Activated naive CD8-positive, alpha-beta T cell treated with anti-CD3 and anti-CD28 coated beads, Interleukin-2, amount 10 ng/mL, durations not matched to agents 7 days and 5 days (primary cell): ENCODE data around the gene GON4L. TPM values are rescaled to one million over a fixed set of nuclear protein-coding genes. Genes with fewer than 3 reads are reported as not detected.
"Not testable (repeated sequence)": the region's sequence is repeated elsewhere in the genome, so short reads cannot be mapped to it uniquely, and the experiment has no call there.

ENCODE experiments used
- ATAC-seq: fragments of 150-1000 bp; cut with Tn5 transposase; one replicate; pipeline ENCODE4 v1.10.0; 2021; ENCODE audit warnings: low read depth, moderate library complexity
- POLR2A ChIA-PET: fragments of 350-600 bp; sonication (Branson Sonifier 250); formaldehyde crosslinking; loops from one replicate; lab custom pipeline; 2021; ENCODE audit warnings: antibody characterized with exemption; lab: Charles Lee
- DNase-seq: peaks from one replicate; pipeline ENCODE4 v3.0.0; 2021
- H3K27ac Mint-ChIP-seq: one replicate; pipeline ENCODE4 v1.8.0; 2022; ENCODE audit warnings: mild to moderate bottlenecking, mixed read lengths
- H3K27me3 Mint-ChIP-seq: one replicate; pipeline ENCODE4 v1.8.0; 2022; ENCODE audit warnings: mild to moderate bottlenecking, moderate library complexity, mixed read lengths
- H3K36me3 Mint-ChIP-seq: one replicate; pipeline ENCODE4 v1.8.0; 2021; ENCODE audit warnings: mild to moderate bottlenecking, mixed read lengths
- H3K4me1 Mint-ChIP-seq: one replicate; pipeline ENCODE4 v1.8.0; 2021; ENCODE audit warnings: mixed read lengths
- H3K4me3 Mint-ChIP-seq: one replicate; pipeline ENCODE4 v1.8.0; 2022; ENCODE audit warnings: mild to moderate bottlenecking, moderate library complexity, mixed read lengths
- H3K9me3 Mint-ChIP-seq: one replicate; pipeline ENCODE4 v1.8.0; 2021; ENCODE audit warnings: mixed read lengths
- total RNA-seq, 2 experiments: library from RNA; stranded (reverse); gene quantifications; one replicate each; pipeline ENCODE4 v1.2.3, GENCODE V29; 2021

GON4L gene
- total RNA-seq, 2 experiments from 2014 or later, result 92.4 to 94.4 TPM

GRCh38 chr1:155745284-155746228 is 111.5 kb downstream of the GON4L start:
- Mint-ChIP-seq H3K27ac (peak overlapping the region; percentile 93), H3K4me3 (peak overlapping the region; percentile 93)
- not testable (repeated sequence) for H3K27me3 Mint-ChIP-seq, H3K36me3 Mint-ChIP-seq, H3K9me3 Mint-ChIP-seq, H3K4me1 Mint-ChIP-seq
- peak; percentile 95 for ATAC-seq
- DNase-seq, result peak; percentile 89
- POLR2A ChIA-PET, result interaction anchor here (0.6 to 1.4 kb wide), 5 partner anchors 12 to 552 kb away, joined by 3 to 5 read pairs (median 3); partner anchors contain the start of genes GON4L and SYT11

DNA sequence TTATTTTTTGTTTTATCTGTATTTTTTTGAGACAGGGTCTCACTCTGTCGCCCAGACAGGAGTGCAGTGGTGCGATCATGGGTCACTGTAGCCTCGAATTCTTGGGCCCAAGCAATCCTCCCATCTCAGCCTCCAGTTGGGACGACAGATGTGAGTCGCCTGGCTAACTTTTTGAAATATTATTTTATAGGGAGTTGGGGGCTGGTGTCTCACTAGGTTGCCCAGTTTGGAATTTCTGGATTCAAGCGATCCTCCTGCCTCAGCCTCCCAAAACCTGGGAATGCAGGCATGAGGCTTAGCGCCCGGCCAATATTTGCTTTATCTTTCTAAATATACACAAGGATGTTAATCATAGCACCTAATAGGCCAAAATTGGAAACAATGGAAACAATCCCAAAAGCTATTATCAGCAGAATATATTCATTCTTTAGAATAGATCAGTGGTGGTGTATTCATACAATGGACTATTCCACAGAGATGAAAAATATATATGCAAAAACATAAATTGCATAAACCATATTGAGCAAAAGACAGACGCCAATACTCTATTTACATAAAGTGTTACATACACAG is 112.2 kb downstream of the GON4L start:
- no peak for ATAC-seq
- DNase-seq, result no peak
- no peaks in the 10 kb centered on the region for H3K27me3 Mint-ChIP-seq
- peaks cover 2% of the 10 kb centered on the region for H3K36me3 Mint-ChIP-seq
- peaks cover 5% of the 10 kb centered on the region for H3K4me1 Mint-ChIP-seq
- H3K27ac Mint-ChIP-seq, result peak overlapping the region; percentile 93
- peak overlapping the region; percentile 93 for H3K4me3 Mint-ChIP-seq
- H3K9me3 Mint-ChIP-seq, result no peaks in the 10 kb centered on the region
- POLR2A ChIA-PET, result interaction anchor here (0.6 to 1.4 kb wide), 6 partner anchors 11 to 552 kb away, joined by 3 to 4 read pairs (median 3); partner anchors contain the start of genes GON4L and SYT11

DNA sequence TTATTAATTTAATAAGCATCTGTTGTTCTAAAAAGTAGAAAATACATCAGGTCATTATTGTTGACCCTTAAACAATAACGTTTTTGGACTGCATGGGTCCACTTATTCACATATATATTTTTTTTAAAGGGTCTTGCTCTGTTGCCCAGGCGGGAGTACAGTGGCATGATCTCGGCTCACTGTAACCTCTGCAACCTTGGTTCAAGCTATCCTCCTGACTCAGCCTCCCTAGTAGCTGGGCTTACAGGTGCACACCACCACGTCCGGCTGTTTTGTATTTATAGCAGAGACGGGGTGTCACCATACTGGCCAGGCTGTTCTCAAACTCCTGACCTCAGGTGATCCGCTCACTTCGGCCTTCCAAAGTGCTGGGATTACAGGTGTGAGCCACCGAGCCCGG is 115.1 kb downstream of the GON4L start:
- peaks cover 12% of the 10 kb centered on the region for H3K36me3 Mint-ChIP-seq
- POLR2A ChIA-PET, result no interaction called here
- H3K4me3 Mint-ChIP-seq, result no peak overlapping the region
- no peaks in the 10 kb centered on the region for H3K27me3 Mint-ChIP-seq
- no peak for DNase-seq
- no peaks in the 10 kb centered on the region for H3K9me3 Mint-ChIP-seq
- ATAC-seq, result no peak
- peaks cover 3% of the 10 kb centered on the region for H3K4me1 Mint-ChIP-seq
- H3K27ac Mint-ChIP-seq, result no peak overlapping the region

- Mint-ChIP-seq H3K4me3 (no peak overlapping the region), H3K36me3 (peaks cover 14% of the 10 kb centered on the region), H3K9me3 (no peaks in the 10 kb centered on the region), H3K27ac (no peak overlapping the region), H3K27me3 (no peaks in the 10 kb centered on the region), H3K4me1 (peaks cover 3% of the 10 kb centered on the region)
- DNase-seq (no peak), ATAC-seq (no peak)
- POLR2A ChIA-PET, result no interaction called here
These were observed 116.0 kb downstream of the GON4L start for GRCh38 chr1:155740995-155741394.

DNA sequence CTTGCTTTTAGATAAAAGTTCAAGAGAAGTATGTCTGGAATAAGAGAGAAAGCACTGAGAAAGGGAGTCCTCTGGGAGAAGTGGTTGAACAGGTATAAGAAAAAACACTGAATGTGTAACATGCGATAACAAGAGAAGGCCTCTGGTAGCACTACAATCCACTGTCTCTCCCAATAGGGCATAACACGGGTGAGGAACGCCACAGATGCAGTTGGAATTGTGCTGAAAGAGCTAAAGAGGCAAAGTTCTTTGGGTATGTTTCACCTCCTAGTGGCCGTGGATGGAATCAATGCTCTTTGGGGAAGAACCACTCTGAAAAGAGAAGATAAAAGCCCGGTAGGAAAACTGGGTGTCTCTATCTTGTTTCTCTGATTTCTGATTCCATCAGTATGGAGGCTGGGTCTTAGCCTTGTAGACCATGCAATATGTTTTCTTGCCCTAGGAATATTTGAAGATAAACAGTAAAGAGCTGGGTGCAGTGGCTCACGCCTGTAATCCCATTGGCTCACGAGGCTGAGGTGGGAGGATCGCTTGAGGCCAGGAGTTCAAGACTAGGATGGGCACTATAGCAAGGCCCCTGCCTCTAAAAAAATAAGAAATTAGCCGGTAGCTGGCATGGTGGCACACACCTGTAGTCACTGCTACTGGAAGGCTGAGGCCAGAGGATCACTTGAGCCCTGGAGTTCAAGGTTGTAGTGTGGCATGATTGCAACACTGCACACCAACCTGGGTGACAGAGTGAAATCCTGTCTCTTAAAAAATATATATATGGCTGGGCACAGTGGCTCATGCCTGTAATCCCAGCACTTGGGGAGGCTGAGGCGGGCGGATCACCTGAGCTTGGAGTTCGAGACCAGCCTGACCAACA is 127.7 kb downstream of the GON4L start:
- peaks cover 5% of the 10 kb centered on the region for H3K36me3 Mint-ChIP-seq
- H3K9me3 Mint-ChIP-seq, result no peaks in the 10 kb centered on the region
- peak; percentile 36 for ATAC-seq
- no peak for DNase-seq
- POLR2A ChIA-PET, result interaction anchor here (0.8 kb wide), 1 partner anchor 15 kb away, joined by 3 read pairs; no protein-coding TSS in a partner anchor
- no peaks in the 10 kb centered on the region for H3K4me1 Mint-ChIP-seq
- no peaks in the 10 kb centered on the region for H3K27me3 Mint-ChIP-seq
- H3K4me3 Mint-ChIP-seq, result no peak overlapping the region
- H3K27ac Mint-ChIP-seq, result no peak overlapping the region

- Mint-ChIP-seq H3K9me3 (no peaks in the 10 kb centered on the region), H3K27ac (no peak overlapping the region), H3K4me1 (no peaks in the 10 kb centered on the region), H3K4me3 (no peak overlapping the region), H3K27me3 (no peaks in the 10 kb centered on the region), H3K36me3 (peaks cover 8% of the 10 kb centered on the region)
- POLR2A ChIA-PET, result interaction anchor here (0.7 kb wide), 1 partner anchor 552 kb away, joined by 4 read pairs; the partner anchor contains the start of gene KRTCAP2
- DNase-seq (no peak), ATAC-seq (no peak)
These were observed 131.9 kb downstream of the GON4L start for GRCh38 chr1:155725142-155725541.

DNA sequence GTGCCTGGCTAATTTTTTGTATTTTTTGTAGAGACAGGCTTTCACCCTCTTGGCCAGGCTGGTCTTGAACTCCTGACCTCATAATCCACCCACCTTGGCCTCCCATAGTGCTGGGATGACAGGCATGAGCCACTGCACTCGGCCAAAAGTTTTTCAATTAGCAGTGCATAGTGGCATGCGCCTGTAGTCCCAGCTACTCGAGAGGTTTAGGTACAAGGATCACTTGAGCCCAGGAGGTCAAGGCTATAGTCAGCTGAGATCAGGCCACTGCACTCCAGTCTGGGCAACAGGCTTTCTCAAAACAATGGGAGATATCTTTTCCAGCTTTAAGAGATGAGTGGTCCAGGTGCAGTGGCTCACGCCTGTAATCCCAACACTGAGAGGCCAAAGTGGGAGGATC is 137.3 kb downstream of the GON4L start:
- DNase-seq, result no peak
- H3K9me3 Mint-ChIP-seq, result no peaks in the 10 kb centered on the region
- no peaks in the 10 kb centered on the region for H3K27me3 Mint-ChIP-seq
- POLR2A ChIA-PET, result no interaction called here
- peaks cover 12% of the 10 kb centered on the region for H3K36me3 Mint-ChIP-seq
- no peak overlapping the region for H3K4me3 Mint-ChIP-seq
- no peak for ATAC-seq
- H3K4me1 Mint-ChIP-seq, result peaks cover 10% of the 10 kb centered on the region
- no peak overlapping the region for H3K27ac Mint-ChIP-seq

- POLR2A ChIA-PET, H3K27ac Mint-ChIP-seq, H3K4me3 Mint-ChIP-seq: not testable (repeated sequence)
These were observed 138.4 kb downstream of the GON4L start for GRCh38 chr1:155718524-155719115.

DNA sequence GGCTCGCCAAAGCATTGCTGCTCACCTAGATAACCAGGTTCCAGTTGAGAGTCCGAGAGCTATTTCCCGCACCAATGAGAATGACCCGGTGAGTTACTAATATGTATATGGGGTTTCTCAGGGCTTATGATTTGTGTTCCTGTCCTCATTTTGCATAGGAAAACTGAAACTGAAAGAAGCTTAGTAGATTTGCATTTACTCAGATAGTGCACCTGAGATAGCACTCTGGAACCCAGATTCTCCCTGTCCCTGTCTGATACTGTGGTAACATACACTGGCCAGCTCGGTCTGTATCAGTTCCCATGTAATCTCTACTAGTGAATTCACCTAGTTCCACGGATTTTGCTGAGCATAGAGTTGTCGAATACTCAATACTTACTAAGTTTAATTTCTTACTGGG is 140.0 kb downstream of the GON4L start:
- Mint-ChIP-seq H3K9me3 (no peaks in the 10 kb centered on the region), H3K36me3 (peaks cover 15% of the 10 kb centered on the region), H3K27ac (peak overlapping the region; percentile 69), H3K27me3 (no peaks in the 10 kb centered on the region), H3K4me1 (peaks cover 12% of the 10 kb centered on the region), H3K4me3 (peak overlapping the region; percentile 22)
- ATAC-seq (peak; percentile 60), DNase-seq (no peak)
- POLR2A ChIA-PET, result no interaction called here

More at GRCh38 chr1:155718524-155719115, 138.4 kb downstream of the GON4L start:
- not testable (repeated sequence) for H3K9me3 Mint-ChIP-seq, ATAC-seq, DNase-seq, H3K4me1 Mint-ChIP-seq, H3K27me3 Mint-ChIP-seq
- H3K36me3 Mint-ChIP-seq, result peaks cover 12% of the 10 kb centered on the region

DNA sequence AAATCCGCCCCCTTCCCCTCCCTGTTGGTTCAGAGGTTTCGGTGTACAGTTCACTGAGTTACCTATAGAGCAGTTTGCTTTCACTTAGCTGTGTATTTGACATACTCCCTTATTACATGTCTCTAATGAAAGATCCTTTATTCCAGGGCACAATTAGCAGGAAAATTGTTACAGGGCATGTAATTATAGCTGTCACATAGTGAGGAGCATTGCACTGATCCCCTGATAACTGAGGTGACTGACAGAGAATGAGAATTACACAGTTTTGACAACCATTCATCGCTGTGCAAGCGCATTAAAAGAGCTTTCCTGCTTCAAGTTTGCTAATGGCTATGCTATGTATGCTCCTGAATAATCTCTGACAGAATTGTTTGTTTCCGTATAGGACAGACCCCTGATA is 141.2 kb downstream of the GON4L start:
- POLR2A ChIA-PET, result interaction anchor here (0.7 to 0.8 kb wide), 2 partner anchors 10 to 12 kb away, joined by 3 to 7 read pairs; no protein-coding TSS in a partner anchor
- Mint-ChIP-seq H3K9me3 (no peaks in the 10 kb centered on the region), H3K4me1 (peaks cover 12% of the 10 kb centered on the region), H3K27ac (no peak overlapping the region), H3K4me3 (no peak overlapping the region), H3K27me3 (no peaks in the 10 kb centered on the region), H3K36me3 (peaks cover 17% of the 10 kb centered on the region)
- ATAC-seq, result no peak
- no peak for DNase-seq

DNA sequence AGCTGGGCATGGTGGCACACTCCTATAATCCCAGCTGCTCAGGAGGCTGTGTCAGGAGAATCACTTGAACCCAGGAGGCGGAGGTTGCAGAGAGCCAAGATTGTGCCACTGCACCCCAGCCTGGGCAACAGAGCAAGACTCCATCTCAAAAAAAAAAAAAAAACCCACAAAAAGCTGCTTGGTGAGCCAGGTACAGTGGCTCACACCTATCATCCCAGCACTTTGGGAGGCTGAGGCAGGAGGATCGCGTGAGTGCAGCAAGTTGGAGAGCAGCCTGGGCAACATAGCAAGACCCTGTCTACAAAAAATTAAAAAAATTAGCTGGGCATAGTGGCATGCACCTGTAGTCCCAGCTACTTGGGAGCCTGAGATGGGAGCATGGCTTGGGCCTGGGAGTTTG is 142.0 kb downstream of the GON4L start:
- H3K4me1 Mint-ChIP-seq, result peaks cover 12% of the 10 kb centered on the region
- not testable (repeated sequence) for ATAC-seq, H3K27ac Mint-ChIP-seq, H3K4me3 Mint-ChIP-seq, H3K27me3 Mint-ChIP-seq, DNase-seq, H3K9me3 Mint-ChIP-seq
- POLR2A ChIA-PET, result interaction anchor here (0.6 to 0.8 kb wide), 4 partner anchors 11 to 439 kb away, joined by 3 to 7 read pairs (median 4); no protein-coding TSS in a partner anchor
- H3K36me3 Mint-ChIP-seq, result peaks cover 16% of the 10 kb centered on the region

GRCh38 chr1:155713075-155713474 is 143.9 kb downstream of the GON4L start:
- H3K4me1 Mint-ChIP-seq, result peaks cover 12% of the 10 kb centered on the region
- peak overlapping the region; percentile 20 for H3K27ac Mint-ChIP-seq
- POLR2A ChIA-PET, result no interaction called here

More at GRCh38 chr1:155713075-155713474, 143.9 kb downstream of the GON4L start:
- Mint-ChIP-seq H3K36me3 (peaks cover 21% of the 10 kb centered on the region), H3K27me3 (no peaks in the 10 kb centered on the region), H3K4me3 (no peak overlapping the region), H3K9me3 (peaks cover 2% of the 10 kb centered on the region)
- ATAC-seq, result no peak
- no peak for DNase-seq
